Activated CD8-positive, alpha-beta T cell treated with anti-CD3 and anti-CD28 coated beads, Interleukin-2, amount 10 ng/mL, durations not matched to agents 7 days and 5 days (primary cell): ENCODE results near the gene TRANK1. TPM values are rescaled to one million over a fixed set of nuclear protein-coding genes. Genes with fewer than 3 reads are reported as not detected.

Experiments used
- ATAC-seq: fragments of 150-1000 bp; cut with Tn5 transposase; one replicate; pipeline ENCODE4 v1.10.0; 2021; ENCODE audit warnings: moderate library complexity
- CTCF ChIA-PET: fragments of 350-600 bp; sonication (Branson Sonifier 250); formaldehyde crosslinking; loops from one replicate; lab custom pipeline; 2021; ENCODE audit warnings: antibody characterized with exemption; lab: Charles Lee
- POLR2A ChIA-PET: fragments of 350-600 bp; sonication (Branson Sonifier 250); formaldehyde crosslinking; loops from one replicate; lab custom pipeline; 2021; ENCODE audit warnings: antibody characterized with exemption; lab: Charles Lee
- DNase-seq: peaks from one replicate; pipeline ENCODE4 v3.0.0-alpha.2; 2020
- H3K27ac Mint-ChIP-seq: one replicate; pipeline ENCODE4 v1.8.0; 2021; ENCODE audit warnings: mild to moderate bottlenecking, mixed read lengths
- H3K27me3 Mint-ChIP-seq: one replicate; pipeline ENCODE4 v1.8.0; 2021; ENCODE audit warnings: low read depth, mixed read lengths
- H3K36me3 Mint-ChIP-seq: one replicate; pipeline ENCODE4 v1.8.0; 2021; ENCODE audit warnings: low read depth, mixed read lengths
- H3K4me1 Mint-ChIP-seq: one replicate; pipeline ENCODE4 v1.8.0; 2021; ENCODE audit warnings: low read depth, mixed read lengths
- H3K4me3 Mint-ChIP-seq: one replicate; pipeline ENCODE4 v1.8.0; 2021; ENCODE audit warnings: mild to moderate bottlenecking, mixed read lengths
- H3K9me3 Mint-ChIP-seq: one replicate; pipeline ENCODE4 v1.8.0; 2022; ENCODE audit warnings: mixed read lengths; ENCODE audit not compliant: insufficient read depth
- total RNA-seq, 2 experiments: library from RNA; stranded (reverse); gene quantifications; one replicate each; pipeline ENCODE4 v1.2.3, GENCODE V29; 2021

The TRANK1 gene
- total RNA-seq, 2 experiments from 2014 or later: 49.3 to 52.3 TPM

DNA sequence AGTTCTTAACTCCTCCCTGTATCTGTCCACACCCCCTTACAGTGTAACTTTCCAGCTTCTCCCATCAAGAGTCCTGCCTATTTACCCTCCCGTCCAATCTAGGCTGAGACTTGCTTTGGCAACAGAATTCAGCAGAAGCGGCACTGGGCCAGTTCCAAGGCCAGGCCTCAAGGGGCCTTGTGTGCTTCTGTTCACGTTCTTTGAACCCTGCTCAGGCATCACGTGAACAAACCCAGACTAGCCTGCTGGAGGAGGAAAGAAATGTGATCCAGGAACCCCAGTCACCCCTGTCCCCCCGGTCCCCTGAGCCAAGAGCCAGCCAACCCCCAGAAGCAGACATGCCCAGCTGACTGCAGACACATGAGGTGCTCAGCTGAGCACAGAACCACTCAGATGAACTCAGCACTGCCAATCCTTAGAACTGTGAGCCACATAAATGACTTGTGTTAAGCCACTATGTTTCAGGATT lies 104.4 kb downstream of the TRANK1 start:
- ATAC-seq (no peak), DNase-seq (no peak)
- Mint-ChIP-seq H3K9me3 (peaks cover 14% of the 10 kb centered on the region), H3K36me3 (peaks cover 73% of the 10 kb centered on the region), H3K4me3 (no peak overlapping the region), H3K27me3 (no peaks in the 10 kb centered on the region), H3K4me1 (peaks cover 48% of the 10 kb centered on the region), H3K27ac (no peak overlapping the region)
- POLR2A ChIA-PET: no interaction called here
- CTCF ChIA-PET: no interaction called here

GRCh38 chr3:36837089-36837488 lies 107.8 kb downstream of the TRANK1 start:
- peaks cover 18% of the 10 kb centered on the region for H3K4me1 Mint-ChIP-seq
- no peak overlapping the region for H3K4me3 Mint-ChIP-seq
- CTCF ChIA-PET: interaction anchor here (0.5 to 2.4 kb wide), 6 partner anchors 12 to 121 kb away, joined by 3 to 12 read pairs (median 3); no protein-coding TSS in a partner anchor
- POLR2A ChIA-PET: no interaction called here
- no peaks in the 10 kb centered on the region for H3K27me3 Mint-ChIP-seq
- peaks cover 8% of the 10 kb centered on the region for H3K9me3 Mint-ChIP-seq
- ATAC-seq (no peak), DNase-seq (no peak)
- H3K36me3 Mint-ChIP-seq: peaks cover 57% of the 10 kb centered on the region
- peak overlapping the region; percentile 12 for H3K27ac Mint-ChIP-seq

DNA sequence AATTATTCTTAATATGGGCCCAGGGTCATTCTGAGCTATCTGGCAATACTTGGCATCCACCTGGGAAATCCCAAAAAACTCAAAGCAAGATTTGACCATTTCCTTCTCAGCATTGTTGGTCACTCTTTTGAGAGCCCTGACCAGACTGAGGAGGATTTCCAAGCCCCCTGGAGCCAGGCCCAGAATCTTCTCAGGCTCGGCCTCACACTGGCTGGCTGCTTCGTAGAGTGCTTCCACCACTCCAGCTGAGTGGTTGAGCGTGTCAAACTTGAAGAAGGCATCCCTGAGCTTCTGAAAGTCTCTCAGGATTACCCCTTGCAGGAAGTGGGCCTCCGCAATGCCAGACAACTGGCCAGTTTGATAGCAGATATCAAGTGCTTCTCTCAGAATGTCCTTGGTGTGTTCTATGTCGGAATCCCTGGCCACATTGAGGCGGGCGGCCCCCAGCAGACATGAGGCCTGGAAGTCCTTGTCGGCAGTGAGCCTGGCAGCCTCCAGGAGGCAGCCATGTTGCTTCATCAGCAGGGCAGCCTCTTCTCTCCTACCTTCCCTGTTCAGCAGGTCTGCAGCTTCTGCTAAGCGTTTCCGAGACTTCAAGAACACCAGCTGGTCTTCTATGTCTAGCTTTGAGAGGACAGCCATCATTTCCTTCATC lies 111.6 kb downstream of the TRANK1 start:
- ChIA-PET POLR2A (no interaction called here), CTCF (no interaction called here)
- Mint-ChIP-seq H3K9me3 (no peaks in the 10 kb centered on the region), H3K27me3 (no peaks in the 10 kb centered on the region), H3K27ac (no peak overlapping the region), H3K36me3 (peaks cover 49% of the 10 kb centered on the region), H3K4me3 (no peak overlapping the region), H3K4me1 (no peaks in the 10 kb centered on the region)
- DNase-seq (no peak), ATAC-seq (no peak)

GRCh38 chr3:36832406-36832805 lies 112.4 kb downstream of the TRANK1 start:
- Mint-ChIP-seq H3K36me3 (peaks cover 55% of the 10 kb centered on the region), H3K27me3 (no peaks in the 10 kb centered on the region), H3K4me1 (no peaks in the 10 kb centered on the region), H3K27ac (no peak overlapping the region), H3K4me3 (no peak overlapping the region), H3K9me3 (no peaks in the 10 kb centered on the region)
- DNase-seq (no peak), ATAC-seq (no peak)
- ChIA-PET CTCF (no interaction called here), POLR2A (no interaction called here)

GRCh38 chr3:36827133-36827532 lies 117.7 kb downstream of the TRANK1 start:
- no peaks in the 10 kb centered on the region for H3K27me3 Mint-ChIP-seq
- H3K9me3 Mint-ChIP-seq: no peaks in the 10 kb centered on the region
- no peak overlapping the region for H3K27ac Mint-ChIP-seq
- ATAC-seq (no peak), DNase-seq (no peak)
- H3K4me1 Mint-ChIP-seq: no peaks in the 10 kb centered on the region
- ChIA-PET CTCF (no interaction called here), POLR2A (interaction anchor here (0.6 kb wide), 1 partner anchor 31 kb away, joined by 3 read pairs; no protein-coding TSS in a partner anchor)
- H3K4me3 Mint-ChIP-seq: no peak overlapping the region
- H3K36me3 Mint-ChIP-seq: peaks cover 47% of the 10 kb centered on the region

DNA sequence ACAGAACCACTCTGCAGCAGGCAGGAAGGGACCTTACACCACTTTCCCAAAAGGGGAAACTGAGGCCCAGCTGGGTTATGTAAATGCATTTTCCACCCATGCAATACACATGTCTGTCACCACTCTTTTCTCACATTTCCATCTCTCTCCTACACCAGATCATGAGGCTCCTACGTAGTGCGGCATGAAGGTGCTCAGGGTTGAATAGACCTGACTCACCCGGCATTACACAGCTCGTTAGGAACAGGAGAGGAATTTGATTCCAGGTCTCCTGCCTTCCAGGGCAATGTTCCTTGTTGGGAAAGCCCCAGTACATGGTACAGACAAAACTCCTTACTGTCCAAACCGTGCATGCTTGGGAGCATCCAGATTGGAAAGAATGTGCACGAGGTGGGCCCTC lies 118.6 kb downstream of the TRANK1 start:
- DNase-seq: no peak
- H3K27ac Mint-ChIP-seq: no peak overlapping the region
- H3K4me1 Mint-ChIP-seq: no peaks in the 10 kb centered on the region
- no peak overlapping the region for H3K4me3 Mint-ChIP-seq
- ChIA-PET CTCF (no interaction called here), POLR2A (interaction anchor here (0.6 kb wide), 1 partner anchor 32 kb away, joined by 3 read pairs; no protein-coding TSS in a partner anchor)
- H3K36me3 Mint-ChIP-seq: peaks cover 39% of the 10 kb centered on the region
- H3K9me3 Mint-ChIP-seq: no peaks in the 10 kb centered on the region
- no peak for ATAC-seq
- H3K27me3 Mint-ChIP-seq: no peaks in the 10 kb centered on the region

GRCh38 chr3:36824443-36824842 lies 120.4 kb downstream of the TRANK1 start:
- no peaks in the 10 kb centered on the region for H3K4me1 Mint-ChIP-seq
- ChIA-PET POLR2A (no interaction called here), CTCF (no interaction called here)
- DNase-seq: no peak
- H3K36me3 Mint-ChIP-seq: peaks cover 25% of the 10 kb centered on the region
- ATAC-seq: no peak
- no peak overlapping the region for H3K4me3 Mint-ChIP-seq
- no peaks in the 10 kb centered on the region for H3K27me3 Mint-ChIP-seq
- H3K9me3 Mint-ChIP-seq: no peaks in the 10 kb centered on the region
- no peak overlapping the region for H3K27ac Mint-ChIP-seq

- CTCF ChIA-PET: no interaction called here
- DNase-seq (no peak), ATAC-seq (no peak)
- H3K36me3 Mint-ChIP-seq: peaks cover 24% of the 10 kb centered on the region
- no peaks in the 10 kb centered on the region for H3K27me3 Mint-ChIP-seq
- H3K4me1 Mint-ChIP-seq: no peaks in the 10 kb centered on the region
- H3K4me3 Mint-ChIP-seq: no peak overlapping the region
- POLR2A ChIA-PET: no interaction called here
- H3K27ac Mint-ChIP-seq: no peak overlapping the region
- no peaks in the 10 kb centered on the region for H3K9me3 Mint-ChIP-seq
Observed at GRCh38 chr3:36823806-36824205, 121.0 kb downstream of the TRANK1 start.

- Mint-ChIP-seq H3K9me3 (no peaks in the 10 kb centered on the region), H3K27ac (no peak overlapping the region), H3K27me3 (no peaks in the 10 kb centered on the region), H3K4me3 (no peak overlapping the region), H3K36me3 (peaks cover 5% of the 10 kb centered on the region), H3K4me1 (no peaks in the 10 kb centered on the region)
- POLR2A ChIA-PET: no interaction called here
- ATAC-seq (no peak), DNase-seq (no peak)
- CTCF ChIA-PET: interaction anchor here (1.5 kb wide), 1 partner anchor 138 kb away, joined by 5 read pairs; no protein-coding TSS in a partner anchor
Observed at GRCh38 chr3:36820083-36820482, 124.8 kb downstream of the TRANK1 start.

DNA sequence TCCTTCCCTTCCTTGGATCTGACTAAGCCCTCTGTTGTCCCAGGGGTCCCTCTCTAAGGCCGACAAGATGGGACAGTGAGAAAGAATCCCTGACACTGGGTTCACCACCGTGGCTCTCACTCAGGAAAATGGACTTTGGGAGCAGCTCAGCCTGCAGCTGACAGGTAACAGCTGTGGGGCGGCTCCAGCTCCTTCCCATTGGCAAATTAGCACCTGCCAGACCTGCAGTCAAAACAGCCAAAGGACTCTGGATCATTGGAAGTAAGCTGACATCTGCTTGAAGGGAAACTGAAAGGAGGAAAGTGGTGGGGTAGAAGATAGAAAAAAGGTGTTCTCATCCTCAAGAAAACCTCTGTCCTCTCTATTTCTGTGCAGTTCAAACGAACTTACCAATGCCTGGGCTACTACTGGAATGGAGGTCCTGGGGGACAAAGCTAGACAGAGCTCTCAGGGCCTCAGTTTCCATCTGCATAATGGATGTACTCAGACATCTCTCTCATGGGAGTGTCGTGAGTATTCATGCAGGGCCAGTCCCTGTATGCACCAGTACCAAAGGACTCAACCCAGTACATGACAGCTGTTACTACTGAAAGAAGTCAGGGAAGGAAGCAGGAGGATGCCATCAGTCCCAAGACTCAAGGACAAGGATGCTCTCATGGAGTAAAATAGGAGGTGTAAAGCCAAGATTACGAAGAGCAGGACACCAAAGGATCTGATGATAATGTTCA lies 126.9 kb downstream of the TRANK1 start:
- Mint-ChIP-seq H3K36me3 (no peaks in the 10 kb centered on the region), H3K4me3 (no peak overlapping the region), H3K9me3 (no peaks in the 10 kb centered on the region), H3K4me1 (no peaks in the 10 kb centered on the region), H3K27me3 (no peaks in the 10 kb centered on the region), H3K27ac (no peak overlapping the region)
- ATAC-seq (no peak), DNase-seq (no peak)
- ChIA-PET CTCF (interaction anchor here (0.8 kb wide), 1 partner anchor 50 kb away, joined by 3 read pairs; no protein-coding TSS in a partner anchor), POLR2A (no interaction called here)

GRCh38 chr3:36815375-36815774 lies 129.5 kb downstream of the TRANK1 start:
- H3K4me3 Mint-ChIP-seq: no peak overlapping the region

DNA sequence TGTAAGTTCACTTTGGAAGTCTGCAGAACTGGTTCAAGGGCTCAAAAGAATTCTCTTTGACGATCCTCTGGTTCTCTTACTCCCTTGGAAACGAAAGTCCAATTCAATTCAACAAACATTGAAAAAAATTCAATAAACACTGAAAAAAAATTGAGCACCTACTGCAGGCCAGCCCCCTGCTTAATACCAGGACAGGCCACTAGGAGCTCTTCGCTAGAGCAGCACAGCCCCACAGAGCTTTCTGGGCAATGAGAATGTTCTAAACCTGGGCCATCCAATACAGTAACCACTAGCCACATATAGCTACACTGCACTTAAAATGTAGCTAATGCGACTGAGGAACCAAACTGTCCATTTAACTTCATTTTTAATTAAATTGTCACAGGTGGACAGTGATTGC lies 130.1 kb downstream of the TRANK1 start:
- H3K27me3 Mint-ChIP-seq: peaks cover 3% of the 10 kb centered on the region
- no peak overlapping the region for H3K27ac Mint-ChIP-seq
- H3K4me3 Mint-ChIP-seq: no peak overlapping the region
- H3K4me1 Mint-ChIP-seq: no peaks in the 10 kb centered on the region
- no peaks in the 10 kb centered on the region for H3K9me3 Mint-ChIP-seq
- no peaks in the 10 kb centered on the region for H3K36me3 Mint-ChIP-seq
- POLR2A ChIA-PET: no interaction called here
- DNase-seq (no peak), ATAC-seq (no peak)
- CTCF ChIA-PET: interaction anchor here (1.0 to 2.8 kb wide), 2 partner anchors 11 to 53 kb away, joined by 3 to 8 read pairs; no protein-coding TSS in a partner anchor

More at GRCh38 chr3:36815375-36815774, 129.5 kb downstream of the TRANK1 start:
- Mint-ChIP-seq H3K9me3 (no peaks in the 10 kb centered on the region), H3K4me1 (no peaks in the 10 kb centered on the region), H3K27ac (no peak overlapping the region), H3K36me3 (no peaks in the 10 kb centered on the region), H3K27me3 (peaks cover 3% of the 10 kb centered on the region)
- ChIA-PET CTCF (interaction anchor here (1.0 to 2.8 kb wide), 2 partner anchors 12 to 53 kb away, joined by 3 to 8 read pairs; no protein-coding TSS in a partner anchor), POLR2A (no interaction called here)
- DNase-seq (no peak), ATAC-seq (no peak)
